Tibial nerve (tissue), 4 donors: ENCODE results near the gene NRXN3. TPM values are rescaled to one million over a fixed set of nuclear protein-coding genes. Genes with fewer than 3 reads are reported as not detected.

Source experiments
- DNase-seq, 2 donors: peaks; one replicate each; pipeline ENCODE4 v3.0.0-alpha.2; 2019; ENCODE audit warnings: low spot score in 2 of 2
- H3K27ac ChIP-seq, 4 donors: fragments of 200-600 bp; sonication (generic) in 3 of 4; one replicate each; pipeline ENCODE4 v1.5.1; 2017 to 2019; ENCODE audit warnings: mild to moderate bottlenecking in 1 of 4
- H3K27me3 ChIP-seq, 2 donors: fragments of 200-600 bp; sonication (generic) in 1 of 2; one replicate each; pipeline versions ENCODE4 v1.5.1 to v1.6.0; 2017 to 2019
- H3K36me3 ChIP-seq, 3 donors: fragments of 200-600 bp; sonication (generic); one replicate each; pipeline ENCODE4 v1.5.1; 2018 to 2019
- H3K4me1 ChIP-seq, 4 donors: fragments of 200-600 bp; sonication (generic) in 3 of 4; one replicate each; pipeline ENCODE4 v1.5.1; 2017 to 2019
- H3K4me3 ChIP-seq, 4 donors: fragments of 200-600 bp; sonication (generic) in 3 of 4; one replicate each; pipeline ENCODE4 v1.5.1; 2017 to 2019; ENCODE audit warnings: mild to moderate bottlenecking in 1 of 4, moderate library complexity in 1 of 4
- H3K9me3 ChIP-seq, 4 donors: fragments of 200-600 bp; sonication (generic) in 3 of 4; one replicate each; pipeline ENCODE4 v1.5.1; 2017 to 2019
- EP300 ChIP-seq, 2 donors: sonication (generic); formaldehyde crosslinking; IDR thresholded peaks; one replicate each; pipeline ENCODE4 v1.6.1; 2017; ENCODE audit warnings: antibody characterized with exemption in 2 of 2, mild to moderate bottlenecking in 1 of 2
- POLR2A ChIP-seq, 2 donors: fragments of 450-650 bp; IDR thresholded peaks; one replicate each; pipeline ENCODE4 v1.6.1; 2017; ENCODE audit warnings: antibody characterized with exemption in 2 of 2, mild to moderate bottlenecking in 2 of 2, moderate library complexity in 2 of 2
- WGBS, 2 donors: methylation state at CpG; one replicate each; pipeline ENCODE4 v1.1.5; 2018; 5-methylcytosine and 5-hydroxymethylcytosine counted together
- total RNA-seq, 4 donors: library from RNA; depleted of rRNA; stranded (reverse); fragments of >200 nt; gene quantifications; one replicate each; pipeline ENCODE4 v1.1.0, GENCODE V29; 2016
- TF ChIP-seq, protein P1 (sequence below), 5 experiments: fragments of 200-600 bp in 3 of 5; fragments of 450-650 bp in 2 of 5; sonication (generic) in 3 of 5; IDR thresholded peaks; one replicate each; pipeline ENCODE4 v1.5.1; 2016 to 2019; ENCODE audit warnings: antibody characterized with exemption in 5 of 5, mild to moderate bottlenecking in 3 of 5, moderate library complexity in 2 of 5

The NRXN3 gene
- total RNA-seq, 4 donors from 2014 or later = 16.7 to 52.2 (median 19.7) TPM

DNA sequence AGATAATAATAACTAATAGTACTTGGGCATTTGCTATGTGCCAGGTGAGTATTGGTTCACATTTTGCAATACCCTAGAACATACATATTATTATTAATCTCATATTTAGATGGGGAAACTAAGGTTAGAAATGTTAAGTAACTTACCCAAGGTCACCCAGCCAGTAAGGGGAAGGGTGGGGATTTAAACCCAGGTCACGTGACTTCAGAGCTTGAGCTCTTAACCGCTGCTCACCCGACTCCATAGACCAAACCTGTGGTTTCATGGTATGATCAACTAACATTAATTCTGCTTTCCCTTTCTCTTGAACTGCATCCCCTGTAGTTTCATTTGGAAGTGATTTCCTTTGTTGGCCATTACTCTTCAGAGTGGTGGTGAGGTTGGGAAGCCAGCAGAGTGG is 242.3 kb downstream of the NRXN3 start:
- Histone ChIP-seq H3K36me3 (no peaks in the 10 kb centered on the region), H3K9me3 (no peaks in the 10 kb centered on the region), H3K27ac (no peak overlapping the region), H3K4me1 (no peaks in the 10 kb centered on the region), H3K27me3 (no peaks in the 10 kb centered on the region), H3K4me3 (no peak overlapping the region)
- TF ChIP-seq EP300 (IDR thresholded peaks at IDR 0.05) = no peak
- TF ChIP-seq, protein P1, sequence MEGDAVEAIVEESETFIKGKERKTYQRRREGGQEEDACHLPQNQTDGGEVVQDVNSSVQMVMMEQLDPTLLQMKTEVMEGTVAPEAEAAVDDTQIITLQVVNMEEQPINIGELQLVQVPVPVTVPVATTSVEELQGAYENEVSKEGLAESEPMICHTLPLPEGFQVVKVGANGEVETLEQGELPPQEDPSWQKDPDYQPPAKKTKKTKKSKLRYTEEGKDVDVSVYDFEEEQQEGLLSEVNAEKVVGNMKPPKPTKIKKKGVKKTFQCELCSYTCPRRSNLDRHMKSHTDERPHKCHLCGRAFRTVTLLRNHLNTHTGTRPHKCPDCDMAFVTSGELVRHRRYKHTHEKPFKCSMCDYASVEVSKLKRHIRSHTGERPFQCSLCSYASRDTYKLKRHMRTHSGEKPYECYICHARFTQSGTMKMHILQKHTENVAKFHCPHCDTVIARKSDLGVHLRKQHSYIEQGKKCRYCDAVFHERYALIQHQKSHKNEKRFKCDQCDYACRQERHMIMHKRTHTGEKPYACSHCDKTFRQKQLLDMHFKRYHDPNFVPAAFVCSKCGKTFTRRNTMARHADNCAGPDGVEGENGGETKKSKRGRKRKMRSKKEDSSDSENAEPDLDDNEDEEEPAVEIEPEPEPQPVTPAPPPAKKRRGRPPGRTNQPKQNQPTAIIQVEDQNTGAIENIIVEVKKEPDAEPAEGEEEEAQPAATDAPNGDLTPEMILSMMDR (IDR thresholded peaks at IDR 0.05) = no peak
- no peak for TF ChIP-seq POLR2A (IDR thresholded peaks at IDR 0.05)
- DNase-seq = no peak
- WGBS, 2 donors = 89 to 92% methylated on average over 3 of the region's 3 CpGs

DNA sequence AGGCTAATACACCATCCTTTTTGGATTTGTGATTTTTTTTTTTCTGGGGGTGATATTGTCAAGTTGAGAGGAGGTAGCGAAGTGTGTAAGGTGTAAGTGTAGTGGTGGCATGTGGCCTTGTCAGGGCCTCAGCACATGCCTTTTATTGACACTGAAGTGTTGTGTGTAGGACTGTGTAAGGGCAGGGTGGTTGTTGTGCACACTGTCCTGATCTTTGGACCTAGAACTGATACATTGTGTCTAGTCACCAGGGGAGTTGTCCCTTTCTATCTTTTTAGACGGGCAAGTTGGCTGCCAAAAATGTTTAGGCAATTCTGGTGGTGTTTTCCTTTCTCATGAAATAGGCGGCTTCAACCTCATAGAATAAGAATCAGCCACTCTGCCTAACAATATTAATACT is 244.0 kb downstream of the NRXN3 start:
- TF ChIP-seq EP300 (IDR thresholded peaks at IDR 0.05) (no peak), POLR2A (IDR thresholded peaks at IDR 0.05) (no peak)
- TF ChIP-seq, protein P1 (IDR thresholded peaks at IDR 0.05) = no peak

DNA sequence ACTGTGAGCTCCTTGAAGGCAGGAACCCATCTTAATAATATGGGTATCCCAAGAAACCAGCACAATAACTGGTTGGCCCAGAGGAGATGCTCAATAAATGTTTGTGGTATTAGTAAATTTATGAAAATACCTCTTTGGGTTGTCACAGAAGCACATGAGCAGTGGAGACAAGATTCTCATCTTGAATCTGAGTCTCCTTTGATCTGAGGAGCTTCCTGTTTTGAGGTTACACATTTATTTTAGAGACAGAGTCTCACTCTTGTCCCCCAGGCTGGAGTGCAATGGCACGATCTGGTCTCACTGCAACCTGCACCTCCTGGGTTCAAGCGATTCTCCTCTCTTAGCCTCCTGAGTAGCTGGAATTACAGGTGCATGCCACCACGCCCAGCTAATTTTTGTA is 247.4 kb downstream of the NRXN3 start:
- Histone ChIP-seq H3K27ac (no peak overlapping the region), H3K36me3 (no peaks in the 10 kb centered on the region), H3K4me1 (no peaks in the 10 kb centered on the region), H3K4me3 (no peak overlapping the region), H3K9me3 (no peaks in the 10 kb centered on the region), H3K27me3 (no peaks in the 10 kb centered on the region)
- TF ChIP-seq, protein P1 (IDR thresholded peaks at IDR 0.05) = no peak
- TF ChIP-seq POLR2A (IDR thresholded peaks at IDR 0.05) (no peak), EP300 (IDR thresholded peaks at IDR 0.05) (no peak)
- no peak for DNase-seq
- 87% methylated on average over 3 of the region's 3 CpGs for WGBS, 2 donors

More for the DNA sequence above, 244.0 kb downstream of the NRXN3 start:
- H3K27ac ChIP-seq = no peak overlapping the region
- DNase-seq = no peak
- H3K36me3 ChIP-seq = no peaks in the 10 kb centered on the region
- H3K9me3 ChIP-seq = no peaks in the 10 kb centered on the region
- no peak overlapping the region for H3K4me3 ChIP-seq
- H3K27me3 ChIP-seq = no peaks in the 10 kb centered on the region
- WGBS, 2 donors = 82 to 86% methylated on average over 3 of the region's 3 CpGs
- H3K4me1 ChIP-seq = no peaks in the 10 kb centered on the region

DNA sequence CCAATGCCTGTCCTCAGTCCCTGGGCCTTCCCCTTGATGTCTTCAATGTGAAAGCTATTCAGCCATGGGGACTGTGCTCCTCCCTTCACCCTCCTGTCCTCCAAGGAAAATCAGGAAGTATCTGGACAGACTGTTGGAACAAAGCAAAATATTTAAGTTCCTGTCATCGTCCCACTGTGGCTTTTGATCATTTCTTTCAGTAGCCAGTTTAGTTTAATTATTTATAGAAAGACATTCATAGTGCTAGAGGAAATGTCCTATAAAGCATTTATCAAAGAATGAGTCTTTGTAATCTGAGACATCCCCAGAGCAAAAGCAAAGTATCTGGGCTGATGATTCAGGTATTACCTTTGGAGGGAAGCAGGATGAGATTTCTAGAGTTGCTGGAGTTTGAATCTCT is 254.1 kb downstream of the NRXN3 start:
- WGBS, 2 donors = 60 to 62% methylated on average over 1 of the region's 1 CpG
- Histone ChIP-seq H3K27me3 (no peaks in the 10 kb centered on the region), H3K36me3 (no peaks in the 10 kb centered on the region), H3K4me3 (no peak overlapping the region), H3K9me3 (no peaks in the 10 kb centered on the region), H3K27ac (no peak overlapping the region), H3K4me1 (no peaks in the 10 kb centered on the region)
- no peak for DNase-seq
- no peak for TF ChIP-seq EP300 (IDR thresholded peaks at IDR 0.05)
- TF ChIP-seq, protein P1 (IDR thresholded peaks at IDR 0.05) = no peak
- no peak for TF ChIP-seq POLR2A (IDR thresholded peaks at IDR 0.05)

DNA sequence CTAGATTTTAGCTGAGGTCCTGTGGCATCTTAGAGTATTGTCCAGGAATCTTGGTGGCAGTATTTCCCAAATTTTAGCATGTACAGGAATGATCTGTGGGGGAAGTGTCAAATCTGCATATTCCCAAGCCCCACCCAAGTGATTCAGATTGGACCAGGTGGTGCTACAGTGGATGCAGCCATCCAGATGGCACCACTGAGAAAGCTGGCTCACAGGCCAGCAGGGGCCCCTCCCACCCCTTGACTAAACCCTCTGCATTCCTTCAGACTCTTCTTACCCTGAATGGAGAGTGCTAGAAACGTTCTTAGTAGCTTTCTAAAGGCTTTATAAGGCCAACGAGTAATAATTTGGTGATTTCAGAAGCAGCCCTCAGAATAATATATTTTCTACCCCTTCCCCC is 255.2 kb downstream of the NRXN3 start:
- no peaks in the 10 kb centered on the region for H3K27me3 ChIP-seq
- TF ChIP-seq, protein P1 (IDR thresholded peaks at IDR 0.05) = no peak
- TF ChIP-seq EP300 (IDR thresholded peaks at IDR 0.05) (no peak), POLR2A (IDR thresholded peaks at IDR 0.05) (no peak)
- H3K4me1 ChIP-seq = no peaks in the 10 kb centered on the region
- H3K27ac ChIP-seq = no peak overlapping the region
- no peak overlapping the region for H3K4me3 ChIP-seq
- no peaks in the 10 kb centered on the region for H3K9me3 ChIP-seq
- 31 to 37% methylated on average over 2 of the region's 2 CpGs for WGBS, 2 donors
- DNase-seq = no peak
- no peaks in the 10 kb centered on the region for H3K36me3 ChIP-seq
